NT2/D1 (cell line): Measurements from ENCODE around the gene HCN3.
"Not testable (repeated sequence)": the region's sequence is repeated elsewhere in the genome, so short reads cannot be mapped to it uniquely, and the experiment has no call there.

Experiments used
- SUZ12 ChIP-seq: IDR thresholded peaks from 2 replicates; pipeline ENCODE4 v1.6.1; 2011; ENCODE audit not compliant: insufficient read length, insufficient read depth; ENCODE audit errors: extremely low read depth
- YY1 ChIP-seq: IDR thresholded peaks from 2 replicates; pipeline ENCODE4 v1.6.1; 2011; ENCODE audit not compliant: insufficient read length, insufficient read depth
- ZNF274 ChIP-seq: IDR thresholded peaks from 2 replicates; pipeline ENCODE4 v1.6.1; 2011; ENCODE audit warnings: mild to moderate bottlenecking, low read depth, low read length

- TF ChIP-seq SUZ12, ZNF274, YY1: not testable (repeated sequence)
Observed at GRCh38 chr1:155231302-155231701, 46.0 kb upstream of the HCN3 start.
